A673 (cell line): ENCODE data around the gene STAM. TPM values are rescaled to one million over a fixed set of nuclear protein-coding genes. Genes with fewer than 3 reads are reported as not detected.

Experiments
- BruUV-seq: library from RNA; stranded (reverse); fragments of 400-500 nt; replicated peaks from 2 replicates; lab custom pipeline; 2021; lab: Mats Ljungman, UMichigan
- CTCF ChIA-PET: fragments of 300-600 bp; sonication (Branson Sonifier 250); formaldehyde crosslinking; loops from one replicate; lab custom pipeline; 2022; ENCODE audit warnings: antibody characterized with exemption; lab: Charles Lee
- POLR2A ChIA-PET: fragments of 300-600 bp; sonication (Branson Sonifier 250); formaldehyde crosslinking; loops from one replicate; lab custom pipeline; 2022; ENCODE audit warnings: antibody characterized with exemption; ENCODE audit not compliant: low non-redundant PET; lab: Charles Lee
- DNase-seq: peaks from one replicate; pipeline ENCODE4 v3.0.0-alpha.2; 2015; ENCODE audit warnings: low spot score
- H3K27ac ChIP-seq: fragments of 200-600 bp; sonication (generic); 2 replicates; pipeline ENCODE4 v1.5.1; 2016; ENCODE audit warnings: mixed run types, low read depth, mild to moderate bottlenecking, mixed read lengths, antibody characterized with exemption, low read length; ENCODE audit not compliant: poor library complexity, severe bottlenecking
- H3K27me3 ChIP-seq: fragments of 200-600 bp; sonication (generic); replicated peaks from 2 replicates; pipeline ENCODE4 v1.6.1; 2017; ENCODE audit warnings: mixed run types, low read depth, mild to moderate bottlenecking, mixed read lengths, antibody characterized with exemption, low read length; ENCODE audit not compliant: insufficient read depth, poor library complexity
- H3K36me3 ChIP-seq: fragments of 200-600 bp; sonication (generic); 2 replicates; pipeline ENCODE4 v1.6.1; 2016; ENCODE audit warnings: mixed run types, mild to moderate bottlenecking, mixed read lengths, antibody characterized with exemption, low read length; ENCODE audit not compliant: insufficient read depth, poor library complexity, severe bottlenecking
- H3K4me1 ChIP-seq: fragments of 200-600 bp; sonication (generic); 2 replicates; pipeline ENCODE4 v1.6.1; 2017; ENCODE audit warnings: mixed run types, mild to moderate bottlenecking, mixed read lengths, antibody characterized with exemption, low read length; ENCODE audit not compliant: insufficient read depth, poor library complexity, severe bottlenecking
- H3K4me3 ChIP-seq: fragments of 200-600 bp; sonication (generic); 2 replicates; pipeline ENCODE4 v1.5.1; 2016; ENCODE audit warnings: low read depth, mixed run types, mild to moderate bottlenecking, mixed read lengths, low read length; ENCODE audit not compliant: poor library complexity, severe bottlenecking
- H3K9me3 ChIP-seq: fragments of 200-600 bp; sonication (generic); 2 replicates; pipeline ENCODE4 v1.6.1; 2016; ENCODE audit warnings: mixed run types, low read depth, mild to moderate bottlenecking, mixed read lengths, antibody characterized with exemption, low read length; ENCODE audit not compliant: poor library complexity, severe bottlenecking
- CTCF ChIP-seq: fragments of 300-800, 200-600 bp; sonication (generic); conservative IDR thresholded peaks from 2 replicates; pipeline ENCODE4 v1.5.1; 2017; ENCODE audit warnings: low read depth, mild to moderate bottlenecking, antibody characterized with exemption, low read length, moderate library complexity, mixed read lengths
- EZH2 ChIP-seq: fragments of 200-600 bp; sonication (generic); IDR thresholded peaks from 2 replicates; pipeline ENCODE4 v1.6.1; 2017; ENCODE audit warnings: borderline replicate concordance, low read depth, mild to moderate bottlenecking, mixed read lengths, antibody characterized with exemption, low read length; ENCODE audit not compliant: poor library complexity, severe bottlenecking
- intact Hi-C: fragments of 100-400 bp; cut with micrococcal nuclease; formaldehyde crosslinking; loops from one replicate; pipeline ENCODE4 v1.10.0; 2022; ENCODE audit not compliant: unreplicated experiment
- total RNA-seq: library from RNA; stranded (reverse); gene quantifications from 2 replicates; pipeline ENCODE4 v1.2.3, GENCODE V29; 2021

The STAM gene
- total RNA-seq, 1 experiment from 2014 or later = 37.4 TPM

GRCh38 chr10:17617031-17617911 lies 26.7 kb upstream of the STAM start, which contains the start of gene HACD1:
TSS of gene HACD1 (minus strand) at chr10:17617374. CDS start at chr10:17617339, 35 bp downstream.
- H3K4me3 ChIP-seq = peak within 1 kb of the TSS; percentile 84
- no peaks in the 10 kb centered on the region for H3K4me1 ChIP-seq
- peak; percentile 89 for DNase-seq
- no peaks in the 10 kb centered on the region for H3K27me3 ChIP-seq
- TF ChIP-seq EZH2 = no peak
- peak; percentile 43 for TF ChIP-seq CTCF
- ChIA-PET POLR2A (interaction anchor here (0.5 to 0.6 kb wide), 3 partner anchors 16 to 592 kb away, joined by 3 read pairs; no protein-coding TSS in a partner anchor), CTCF (interaction anchor here (0.6 to 0.9 kb wide), 6 partner anchors 16 to 696 kb away, joined by 3 to 10 read pairs (median 3); partner anchors contain the start of gene STAM)
- intact Hi-C loops = no loop called here
- peak within 1 kb of the TSS; percentile 57 for H3K27ac ChIP-seq
- H3K9me3 ChIP-seq = no peaks in the 10 kb centered on the region
- H3K36me3 ChIP-seq = no peaks in the 10 kb centered on the region
- BruUV-seq = no TSS peak

GRCh38 chr10:17622061-17622460 lies 21.9 kb upstream of the STAM start:
- Histone ChIP-seq H3K36me3 (no peaks in the 10 kb centered on the region), H3K4me3 (no peak overlapping the region), H3K4me1 (no peaks in the 10 kb centered on the region), H3K9me3 (no peaks in the 10 kb centered on the region), H3K27ac (no peak overlapping the region), H3K27me3 (no peaks in the 10 kb centered on the region)
- intact Hi-C loops = no loop called here
- BruUV-seq = no TSS peak
- DNase-seq = no peak
- ChIA-PET CTCF (no interaction called here), POLR2A (no interaction called here)
- TF ChIP-seq EZH2 = no peak
- no peak for TF ChIP-seq CTCF

- H3K36me3 ChIP-seq = no peaks in the 10 kb centered on the region
- ChIA-PET CTCF (no interaction called here), POLR2A (no interaction called here)
- TF ChIP-seq CTCF (no peak), EZH2 (no peak)
- BruUV-seq = no TSS peak
- no peaks in the 10 kb centered on the region for H3K9me3 ChIP-seq
- intact Hi-C loops = no loop called here
- DNase-seq = no peak
- H3K4me1 ChIP-seq = no peaks in the 10 kb centered on the region
- H3K27ac ChIP-seq = no peak overlapping the region
- no peak overlapping the region for H3K4me3 ChIP-seq
- no peaks in the 10 kb centered on the region for H3K27me3 ChIP-seq
These were observed 19.0 kb upstream of the STAM start for GRCh38 chr10:17624996-17625395.
